GM19328 (cell line): ENCODE results near the gene GAK.

ENCODE experiments used
- ATAC-seq: cut with Tn5 transposase; IDR thresholded peaks from one replicate; pipeline ENCODE4 v1.9.1; 2021; ENCODE audit warnings: mild to moderate bottlenecking, moderate library complexity; ENCODE audit not compliant: unreplicated experiment

GAK gene

GRCh38 chr4:833156-833555 lies 99.0 kb downstream of the GAK start:
- no peak for ATAC-seq

GRCh38 chr4:832536-832935 lies 99.6 kb downstream of the GAK start:
- no peak for ATAC-seq

DNA sequence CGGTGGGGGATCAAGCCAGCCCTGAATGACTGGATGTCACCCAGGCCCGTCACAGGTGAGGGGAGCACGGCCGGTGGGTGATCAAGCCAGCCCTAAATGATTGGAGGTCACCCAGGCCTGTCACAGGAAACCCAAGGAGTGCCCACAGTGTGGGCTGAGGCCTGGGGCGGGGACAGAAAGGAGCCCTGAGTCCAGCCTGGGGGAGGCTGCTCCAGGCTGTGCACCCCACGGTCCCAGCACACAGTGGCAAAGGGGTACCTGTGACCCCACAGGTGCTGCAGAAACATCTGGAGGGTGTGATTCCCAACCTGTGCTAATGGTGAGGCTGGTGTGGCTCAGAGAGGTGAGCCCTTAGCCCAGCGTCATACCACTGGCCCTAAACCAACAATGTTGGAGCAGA lies 100.0 kb downstream of the GAK start:
- no peak for ATAC-seq

- no peak for ATAC-seq
Observed at GRCh38 chr4:831483-831805, 100.7 kb downstream of the GAK start.

GRCh38 chr4:830601-831482 lies 101.3 kb downstream of the GAK start:
- ATAC-seq = no peak

DNA sequence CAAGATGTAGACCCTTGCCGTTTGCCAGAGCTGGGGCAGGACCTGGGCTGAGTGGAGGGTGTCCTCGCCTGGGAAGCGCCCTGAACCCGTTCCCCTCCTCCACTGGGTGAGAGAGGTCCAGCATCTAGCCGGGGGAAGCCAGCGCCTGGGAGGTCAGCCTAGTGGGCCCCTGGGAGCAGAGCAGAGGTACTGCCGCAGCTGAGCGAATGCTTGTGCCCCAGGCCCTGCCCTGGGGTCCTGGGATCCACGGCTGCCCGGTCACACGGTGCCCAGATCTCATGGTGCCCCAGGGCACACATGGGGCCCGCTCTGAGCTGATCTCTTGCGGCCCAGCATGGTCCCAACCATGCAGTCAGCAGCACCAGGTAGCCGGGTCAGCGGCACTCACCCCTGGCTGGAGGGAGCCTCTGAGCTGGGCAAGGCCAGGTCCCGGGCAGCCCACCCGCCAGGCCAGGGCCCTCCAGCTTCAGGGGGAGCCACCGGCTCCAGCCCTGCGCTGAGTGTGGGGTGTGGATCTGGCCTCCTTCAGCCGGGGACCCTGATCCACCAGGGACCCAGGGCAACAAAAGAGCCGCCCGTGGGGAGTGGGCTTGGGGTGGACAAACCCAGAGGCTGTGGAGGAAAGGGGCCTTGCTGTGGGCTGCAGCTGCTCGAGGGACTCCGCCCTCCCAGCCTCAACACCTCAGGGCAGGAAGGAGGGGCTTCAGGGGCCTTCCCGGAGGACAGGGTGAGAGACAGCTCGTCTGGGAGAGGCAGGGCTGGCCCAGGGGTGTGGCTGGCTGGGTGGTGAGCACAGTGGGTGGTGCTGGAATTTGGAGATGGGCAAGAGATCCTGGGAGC lies 102.1 kb downstream of the GAK start:
- ATAC-seq = no peak

DNA sequence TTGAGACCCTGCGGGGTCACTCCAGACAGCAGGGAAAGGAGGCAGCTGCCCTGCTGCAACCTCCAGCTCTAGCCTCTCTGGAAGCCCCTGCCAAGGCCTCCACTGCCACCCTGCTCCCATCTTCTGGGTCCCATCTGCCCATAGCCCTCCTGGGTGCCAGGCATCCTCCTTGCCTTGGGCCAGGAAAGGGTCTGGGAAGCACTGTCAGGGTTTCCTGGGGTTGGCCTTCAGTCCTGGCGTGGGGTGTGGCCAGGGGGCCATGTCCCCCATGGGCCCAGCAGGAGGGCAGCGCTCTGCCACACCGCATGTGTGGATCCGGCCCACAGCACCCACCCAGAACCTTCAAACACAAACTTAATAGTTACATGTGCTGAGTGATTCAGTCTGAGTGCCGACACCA lies 102.8 kb downstream of the GAK start:
- no peak for ATAC-seq

- ATAC-seq = no peak
Observed at GRCh38 chr4:828641-829271, 103.4 kb downstream of the GAK start.

DNA sequence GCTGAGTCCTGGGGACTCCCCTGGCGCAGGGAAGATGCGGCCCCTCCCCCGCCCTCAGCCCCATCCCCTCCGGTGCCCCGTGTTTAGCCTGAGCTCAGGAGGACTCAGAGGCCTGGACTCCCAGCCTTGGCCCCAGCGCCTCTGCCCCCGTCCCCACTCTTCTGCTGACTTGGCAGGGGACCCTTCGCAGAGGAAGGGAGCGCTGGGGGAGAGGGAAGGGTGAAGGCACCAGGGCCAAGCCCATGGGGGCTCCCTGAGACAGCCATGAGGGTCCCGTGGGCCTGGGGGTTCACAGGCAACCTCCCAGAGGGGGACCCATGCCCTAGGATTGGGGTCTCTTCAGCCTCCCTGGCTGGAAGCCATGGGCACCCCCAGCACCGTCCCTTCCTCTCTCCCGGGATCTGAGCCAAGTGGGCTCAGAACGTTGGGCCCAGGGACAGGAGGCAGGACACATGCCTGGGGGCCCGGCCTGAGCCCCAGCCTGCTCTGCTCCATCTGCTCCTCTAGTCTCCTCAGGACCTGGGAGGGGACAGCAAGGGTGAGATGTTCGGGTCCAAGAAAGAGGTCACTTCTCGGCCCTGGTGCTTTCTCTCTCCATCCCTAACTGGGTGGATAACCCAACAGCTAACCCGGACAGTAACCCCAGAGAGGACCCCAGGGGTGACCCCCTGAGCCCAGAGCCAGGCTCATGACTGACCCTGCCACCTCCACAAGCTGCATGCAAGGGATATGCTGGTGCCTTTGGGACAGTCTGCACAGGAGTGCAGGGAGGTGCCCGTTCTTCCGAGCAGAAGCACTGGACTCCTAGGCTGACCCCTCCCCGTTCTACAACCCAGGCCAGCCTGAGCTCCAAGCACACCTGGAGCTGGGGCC lies 104.7 kb downstream of the GAK start:
- no peak for ATAC-seq

DNA sequence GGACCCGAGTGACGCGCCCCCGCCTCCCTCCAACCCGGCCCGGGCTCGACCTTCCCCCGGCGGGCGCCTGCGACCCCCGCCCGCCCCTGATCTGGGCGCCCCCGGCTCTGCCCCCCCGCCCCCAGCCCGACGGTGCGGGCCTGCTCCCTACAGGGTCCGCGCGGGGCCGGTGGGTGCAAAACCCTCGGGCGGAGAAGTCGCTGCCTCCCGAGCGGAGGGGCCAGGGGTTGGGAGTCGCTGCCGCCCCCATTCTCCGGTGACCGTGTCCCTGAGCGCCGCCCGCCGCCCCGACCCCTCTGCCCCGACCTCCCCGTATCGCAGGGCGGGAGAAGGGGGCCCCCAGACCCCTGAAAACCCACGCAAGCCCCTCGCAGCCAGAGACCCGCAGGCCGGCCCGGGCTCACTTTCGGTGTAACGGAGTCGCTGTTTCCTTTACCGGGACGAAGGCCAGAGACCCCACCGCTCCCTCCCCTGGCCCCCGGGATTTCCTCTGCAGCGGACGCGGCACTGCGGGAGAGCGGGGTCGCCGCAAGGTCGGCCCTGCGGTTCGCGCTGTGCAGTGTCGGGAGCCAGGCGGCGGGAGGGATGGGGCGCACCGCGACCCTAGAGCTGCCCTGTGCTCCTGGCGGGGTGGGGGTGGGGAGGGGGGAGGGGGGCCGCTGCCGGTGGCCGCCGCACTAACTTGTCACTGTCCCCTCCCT lies 105.5 kb downstream of the GAK start:
- no peak for ATAC-seq

GRCh38 chr4:825971-826330 lies 106.2 kb downstream of the GAK start, which contains the start of gene CPLX1:
Gene CPLX1, minus strand, starts transcription at chr4:826129. Its CDS starts 1,607 bp downstream, at chr4:824522.
- no peak for ATAC-seq

DNA sequence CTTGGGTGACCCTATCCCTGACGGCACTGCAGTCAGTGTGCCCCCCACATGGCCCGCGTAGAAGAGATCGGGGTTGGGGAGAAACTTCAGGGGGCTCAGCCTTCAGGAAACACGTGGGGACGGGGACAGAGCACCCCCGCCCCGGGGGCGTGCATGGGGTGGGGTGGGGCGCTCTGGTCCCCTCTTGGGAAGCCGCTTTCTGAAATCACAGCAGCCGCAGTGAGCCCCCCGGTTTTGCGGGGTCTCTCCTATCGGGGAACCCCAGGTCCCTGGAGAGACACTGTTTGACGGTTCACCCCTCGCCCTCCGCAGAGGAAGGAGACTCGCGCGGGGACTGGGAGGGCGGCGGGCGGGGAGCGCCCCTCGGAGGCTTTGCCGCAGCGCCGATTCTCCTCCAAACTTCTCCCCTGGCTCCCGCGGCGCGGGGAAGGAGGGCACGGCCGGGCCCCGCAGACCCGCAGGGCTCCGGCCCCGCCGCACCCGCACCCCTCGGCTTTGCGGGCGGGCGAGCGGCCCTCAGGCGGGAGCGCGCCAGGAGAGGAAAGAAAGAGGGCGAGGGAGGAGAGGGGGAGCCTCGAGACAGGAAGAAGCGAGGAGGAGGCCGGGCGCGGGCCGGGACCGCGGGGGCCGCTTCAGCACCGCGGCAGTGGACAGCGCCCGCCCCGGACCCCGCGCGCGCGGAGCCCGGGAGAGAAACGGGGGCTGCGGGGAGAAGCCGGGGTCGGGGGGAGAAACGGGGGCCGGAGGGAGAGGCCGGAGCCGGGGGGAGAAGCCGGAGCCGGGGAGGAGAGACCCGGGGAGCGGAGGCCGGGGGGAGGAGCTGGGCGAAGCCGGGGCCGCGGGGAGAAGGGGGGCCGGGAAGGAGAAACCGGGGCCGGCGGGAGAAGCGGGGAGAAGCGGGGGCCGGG lies 106.8 kb downstream of the GAK start:
- ATAC-seq = no peak

- ATAC-seq = no peak
Observed at GRCh38 chr4:824461-825062, 107.6 kb downstream of the GAK start.

GRCh38 chr4:823761-824460 lies 108.2 kb downstream of the GAK start:
- ATAC-seq = no peak

- ATAC-seq = no peak
Observed at GRCh38 chr4:823176-823760, 108.8 kb downstream of the GAK start.

- ATAC-seq = no peak
Observed at GRCh38 chr4:822361-823175, 109.5 kb downstream of the GAK start.

DNA sequence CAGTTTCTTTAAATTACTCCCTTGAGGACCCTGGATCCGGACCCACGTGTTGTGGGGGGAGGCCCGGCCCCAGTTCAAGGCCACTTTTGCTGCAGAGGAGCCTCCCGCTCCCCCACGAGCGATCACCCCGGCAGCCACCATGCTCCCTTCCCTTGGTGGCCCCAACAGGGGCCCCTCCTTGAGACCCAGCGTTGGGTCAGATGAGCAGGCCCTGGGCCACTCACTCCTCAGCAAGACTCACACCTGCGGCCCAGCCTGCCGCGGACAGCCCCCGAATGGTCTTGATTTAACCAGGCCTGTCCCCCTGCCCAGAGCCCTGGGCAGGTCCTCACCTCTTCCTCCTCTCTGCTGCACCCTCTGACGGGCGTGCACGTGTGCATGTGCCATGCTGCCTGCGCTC lies 110.5 kb downstream of the GAK start:
- ATAC-seq = no peak
